IMR-90 (cell line): ENCODE measurements around the gene C3orf52. TPM values are rescaled to one million over a fixed set of nuclear protein-coding genes. Genes with fewer than 3 reads are reported as not detected.

Experiments used
- ATAC-seq: fragments of 200-7000 bp; cut with Tn5 transposase; 2 replicates; pipeline ENCODE4 v1.9.1; 2020; ENCODE audit warnings: low read depth, mild to moderate bottlenecking, moderate library complexity
- BruUV-seq: library from RNA; stranded (reverse); fragments of 400-500 nt; replicated peaks from 2 replicates; lab custom pipeline; 2021; lab: Mats Ljungman, UMichigan
- CTCF ChIA-PET: fragments of 300-600 bp; formaldehyde crosslinking; extraction: SDS; loops from one replicate; lab custom pipeline; 2021; ENCODE audit warnings: antibody characterized with exemption; lab: Yijun Ruan, JAX
- POLR2A ChIA-PET: fragments of 300-600 bp; sonication (Branson Sonifier 250); formaldehyde crosslinking; loops from one replicate; lab custom pipeline; 2022; ENCODE audit warnings: antibody characterized with exemption; ENCODE audit not compliant: unreplicated experiment; lab: Charles Lee
- DNase-seq: peaks from one replicate; pipeline ENCODE4 v3.0.0; 2013
- H2AFZ ChIP-seq: replicated peaks from 2 replicates; pipeline ENCODE3; 2013; ENCODE audit warnings: low read length, mild to moderate bottlenecking; ENCODE audit not compliant: poor library complexity
- H2AK5ac ChIP-seq: 2 replicates; pipeline ENCODE4 v1.6.1; 2013; ENCODE audit warnings: low read depth, low read length, inconsistent platforms
- H2AK9ac ChIP-seq: replicated peaks from 2 replicates; pipeline ENCODE3; 2013; ENCODE audit warnings: mild to moderate bottlenecking, low read depth, low read length, moderate library complexity; ENCODE audit not compliant: poor library complexity
- H2BK120ac ChIP-seq: 2 replicates; pipeline ENCODE4 v1.6.1; 2013; ENCODE audit warnings: low read depth, low read length, inconsistent platforms
- H2BK15ac ChIP-seq: 3 replicates; pipeline ENCODE4 v1.6.1; 2013; ENCODE audit warnings: low read depth, low read length, inconsistent platforms
- H2BK20ac ChIP-seq: 2 replicates; pipeline ENCODE4 v1.6.1; 2013; ENCODE audit warnings: low read depth, mild to moderate bottlenecking, inconsistent platforms, low read length, moderate library complexity
- H2BK5ac ChIP-seq: 2 replicates; pipeline ENCODE4 v1.6.1; 2013; ENCODE audit warnings: mild to moderate bottlenecking, low read depth, low read length, inconsistent platforms; ENCODE audit not compliant: poor library complexity, severe bottlenecking
- H3K14ac ChIP-seq: replicated peaks from 2 replicates; pipeline ENCODE4 v1.6.1; 2013; ENCODE audit warnings: low read depth, low read length, inconsistent platforms
- H3K18ac ChIP-seq: 2 replicates; pipeline ENCODE4 v1.6.1; 2013; ENCODE audit warnings: low read depth, low read length, control low read depth
- H3K23ac ChIP-seq: 2 replicates; pipeline ENCODE4 v1.6.1; 2013; ENCODE audit warnings: low read depth, low read length, inconsistent platforms
- H3K27ac ChIP-seq: 2 replicates; pipeline ENCODE4 v1.5.1; 2013; ENCODE audit warnings: mild to moderate bottlenecking, control low read depth, low read length; ENCODE audit not compliant: insufficient read depth
- H3K27me3 ChIP-seq: 2 replicates; pipeline ENCODE4 v1.6.1; 2013; ENCODE audit warnings: low read length; ENCODE audit not compliant: control insufficient read depth, insufficient read depth
- H3K36me3 ChIP-seq: 2 replicates; pipeline ENCODE4 v1.6.1; 2013; ENCODE audit warnings: low read length, mixed read lengths; ENCODE audit not compliant: control insufficient read depth, insufficient read depth
- H3K4ac ChIP-seq: 2 replicates; pipeline ENCODE4 v1.6.1; 2013; ENCODE audit warnings: low read depth, low read length, inconsistent platforms
- H3K4me1 ChIP-seq: 2 replicates; pipeline ENCODE4 v1.6.1; 2013; ENCODE audit warnings: low read length, mixed read lengths; ENCODE audit not compliant: control insufficient read depth, insufficient read depth
- H3K4me2 ChIP-seq: 2 replicates; pipeline ENCODE4 v1.6.1; 2013; ENCODE audit warnings: low read depth, mild to moderate bottlenecking, control low read depth, low read length, moderate library complexity
- H3K4me3 ChIP-seq: 2 replicates; pipeline ENCODE4 v1.5.1; 2013; ENCODE audit warnings: low read depth, mild to moderate bottlenecking, control low read depth, low read length, moderate library complexity; ENCODE audit not compliant: insufficient read depth
- H3K56ac ChIP-seq: 2 replicates; pipeline ENCODE4 v1.6.1; 2013; ENCODE audit warnings: low read length, inconsistent platforms; ENCODE audit not compliant: insufficient read depth; ENCODE audit errors: extremely low read depth
- H3K79me1 ChIP-seq, 2 experiments: 2 replicates each; pipeline ENCODE4 v1.6.1; 2013; ENCODE audit warnings: low read length in 2 of 2, inconsistent platforms in 1 of 2, low read depth in 1 of 2
- H3K9ac ChIP-seq: 2 replicates; pipeline ENCODE4 v1.6.1; 2013; ENCODE audit warnings: low read depth, low read length, control low read depth
- H3K9me1 ChIP-seq: 2 replicates; pipeline ENCODE4 v1.6.1; 2013; ENCODE audit warnings: low read length, inconsistent platforms; ENCODE audit not compliant: insufficient read depth
- H3K9me3 ChIP-seq: 2 replicates; pipeline ENCODE4 v1.6.1; 2013; ENCODE audit warnings: low read length; ENCODE audit not compliant: control insufficient read depth, insufficient read depth
- H4K20me1 ChIP-seq: 2 replicates; pipeline ENCODE4 v1.6.1; 2013; ENCODE audit warnings: low read length, inconsistent platforms; ENCODE audit not compliant: insufficient read depth
- H4K5ac ChIP-seq: 2 replicates; pipeline ENCODE4 v1.6.1; 2013; ENCODE audit warnings: mild to moderate bottlenecking, low read depth, low read length, control low read depth
- H4K8ac ChIP-seq, 2 experiments: 2 replicates each; pipeline ENCODE4 v1.6.1; 2013; ENCODE audit warnings: low read depth in 2 of 2, low read length in 2 of 2, control low read depth in 1 of 2, inconsistent platforms in 1 of 2
- H4K91ac ChIP-seq: 2 replicates; pipeline ENCODE4 v1.6.1; 2013; ENCODE audit warnings: low read depth, low read length, inconsistent platforms; ENCODE audit not compliant: insufficient read depth
- BHLHE40 ChIP-seq: fragments of 150-350 bp; IDR thresholded peaks from 2 replicates; pipeline ENCODE4 v1.6.1; 2016; ENCODE audit warnings: mild to moderate bottlenecking, low read depth, low read length
- CEBPB ChIP-seq: IDR thresholded peaks from 2 replicates; pipeline ENCODE4 v1.6.1; 2012; ENCODE audit warnings: low read depth, low read length, improper control_type of control experiment
- CHD1 ChIP-seq: IDR thresholded peaks from 2 replicates; pipeline ENCODE4 v1.6.1; 2012; ENCODE audit warnings: low read depth, low read length, improper control_type of control experiment
- FOS ChIP-seq: fragments of 150-350 bp; IDR thresholded peaks from 2 replicates; pipeline ENCODE4 v1.6.1; 2016; ENCODE audit warnings: low read depth, low read length
- MAFK ChIP-seq: IDR thresholded peaks from 2 replicates; pipeline ENCODE4 v1.6.1; 2012; ENCODE audit warnings: low read depth, low read length, improper control_type of control experiment
- MAZ ChIP-seq: IDR thresholded peaks from 2 replicates; pipeline ENCODE4 v1.6.1; 2012; ENCODE audit warnings: low read depth, mild to moderate bottlenecking, low read length, improper control_type of control experiment, moderate library complexity, borderline replicate concordance
- MXI1 ChIP-seq: IDR thresholded peaks from 2 replicates; pipeline ENCODE4 v1.6.1; 2012; ENCODE audit warnings: low read depth, mild to moderate bottlenecking, low read length, moderate library complexity, borderline replicate concordance
- NFE2L2 ChIP-seq: fragments of 150-350 bp; IDR thresholded peaks from 2 replicates; pipeline ENCODE4 v1.6.1; 2016; ENCODE audit warnings: low read depth, mild to moderate bottlenecking, low read length
- POLR2A ChIP-seq: IDR thresholded peaks from 2 replicates; pipeline ENCODE4 v1.6.1; 2012; ENCODE audit warnings: mild to moderate bottlenecking, low read depth, low read length
- RAD21 ChIP-seq: IDR thresholded peaks from 2 replicates; pipeline ENCODE4 v1.6.1; 2012; ENCODE audit warnings: low read length, improper control_type of control experiment
- RCOR1 ChIP-seq: IDR thresholded peaks from 2 replicates; pipeline ENCODE4 v1.6.1; 2012; ENCODE audit warnings: mild to moderate bottlenecking, low read length, improper control_type of control experiment; ENCODE audit not compliant: insufficient replicate concordance
- RFX5 ChIP-seq: IDR thresholded peaks from 2 replicates; pipeline ENCODE4 v1.8.0; 2012; ENCODE audit warnings: low read depth, mild to moderate bottlenecking, low read length, moderate library complexity
- SMC3 ChIP-seq: fragments of 150-350 bp; IDR thresholded peaks from 2 replicates; pipeline ENCODE4 v1.6.1; 2016; ENCODE audit warnings: low read depth, mild to moderate bottlenecking, antibody characterized with exemption, low read length, moderate library complexity
- WGBS, 2 experiments: methylation state at CpG; one replicate each; pipeline versions ENCODE4 v1.1.5 to v1.1.7; 2013; ENCODE audit warnings: missing lambda C conversion rate in 2 of 2; ENCODE audit not compliant: insufficient read length in 1 of 2; ENCODE audit errors: extremely low coverage in 2 of 2; 5-methylcytosine and 5-hydroxymethylcytosine counted together
- dilution Hi-C: fragments of 300-500 bp; cut with HindIII; formaldehyde crosslinking; loops from one replicate; pipeline ENCODE4 v1.14.3; 2018; ENCODE audit warnings: low sequenced_read_pairs; ENCODE audit not compliant: unreplicated experiment
- in situ Hi-C: fragments of 300-500 bp; cut with MboI; formaldehyde crosslinking; loops from 3 replicates; pipeline ENCODE4 v1.14.3; 2019; ENCODE audit warnings: low sequenced_read_pairs, inconsistent platforms, mixed read lengths
- intact Hi-C: fragments of 100-400 bp; cut with micrococcal nuclease; formaldehyde crosslinking; loops from 2 replicates; pipeline ENCODE4 v1.10.0; 2022
- polyA plus RNA-seq, 3 experiments: library from polyadenylated mRNA; depleted of rRNA; stranded (reverse); fragments of >200 nt; gene quantifications; 2 replicates each; pipeline ENCODE4 v1.2.3, GENCODE V29; 2012; ENCODE audit warnings: low replicate concordance in 1 of 3
- total RNA-seq: library from RNA; depleted of rRNA; stranded (reverse); fragments of >200 nt; gene quantifications from 2 replicates; pipeline ENCODE4 v1.2.3, GENCODE V29; 2012
- TF ChIP-seq, protein P1 (sequence below): fragments of 150-350 bp; IDR thresholded peaks from 2 replicates; pipeline ENCODE4 v1.6.1; 2017; ENCODE audit warnings: mild to moderate bottlenecking, antibody characterized with exemption, low read length, low read depth
- TF ChIP-seq, protein P2 (sequence below): conservative IDR thresholded peaks from 2 replicates; pipeline ENCODE4 v1.5.1; 2012; ENCODE audit warnings: mild to moderate bottlenecking, low read depth, low read length, improper control_type of control experiment
- TF ChIP-seq, protein P3 (sequence below): fragments of 150-350 bp; IDR thresholded peaks from 2 replicates; pipeline ENCODE4 v1.6.1; 2016; ENCODE audit warnings: low read depth, mild to moderate bottlenecking, low read length, moderate library complexity, borderline replicate concordance

C3orf52 gene
- total and polyA plus RNA-seq, 2 of the 4 experiments (the other 2 are of a cell fraction) = 7.5 to 12.5 TPM

DNA sequence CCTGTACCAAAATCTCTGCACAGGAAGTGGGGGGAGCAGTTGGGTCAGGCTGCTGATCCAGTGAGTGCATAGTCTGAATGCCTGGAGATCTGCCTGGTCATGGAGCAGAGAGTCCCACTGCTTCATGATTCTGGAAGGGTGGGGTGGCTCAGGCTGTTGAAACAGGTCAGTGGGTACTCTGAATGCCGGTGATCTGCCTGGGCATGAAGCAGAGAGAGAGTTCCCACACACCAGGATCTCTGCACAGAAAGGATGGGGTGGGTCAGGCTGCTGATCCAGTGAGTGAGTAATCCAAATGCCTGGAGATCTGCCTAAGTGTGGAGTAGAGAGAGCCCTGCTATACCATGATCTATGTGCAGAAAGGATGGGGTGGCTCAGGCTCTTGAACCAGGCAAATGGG is 62.9 kb downstream of the C3orf52 start:
- CTCF ChIA-PET = no interaction called here
- BruUV-seq = no TSS peak
- POLR2A ChIA-PET = no interaction called here

More for the DNA sequence above, 62.9 kb downstream of the C3orf52 start:
- no peaks in the 10 kb centered on the region for H3K4me1 ChIP-seq
- no CpG with 5 or more reads among the region's 1 CpG for WGBS, 2 experiments
- DNase-seq (no peak), ATAC-seq (no peak)
- H3K9ac ChIP-seq = no peak overlapping the region
- TF ChIP-seq, protein P1, sequence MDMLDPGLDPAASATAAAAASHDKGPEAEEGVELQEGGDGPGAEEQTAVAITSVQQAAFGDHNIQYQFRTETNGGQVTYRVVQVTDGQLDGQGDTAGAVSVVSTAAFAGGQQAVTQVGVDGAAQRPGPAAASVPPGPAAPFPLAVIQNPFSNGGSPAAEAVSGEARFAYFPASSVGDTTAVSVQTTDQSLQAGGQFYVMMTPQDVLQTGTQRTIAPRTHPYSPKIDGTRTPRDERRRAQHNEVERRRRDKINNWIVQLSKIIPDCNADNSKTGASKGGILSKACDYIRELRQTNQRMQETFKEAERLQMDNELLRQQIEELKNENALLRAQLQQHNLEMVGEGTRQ = no peak
- TF ChIP-seq CEBPB (no peak), NFE2L2 (no peak), FOS (no peak), POLR2A (no peak), MAFK (no peak), MXI1 (no peak), RAD21 (no peak), RFX5 (no peak), SMC3 (no peak), MAZ (no peak), CHD1 (no peak), RCOR1 (no peak), BHLHE40 (no peak)
- TF ChIP-seq, protein P2, sequence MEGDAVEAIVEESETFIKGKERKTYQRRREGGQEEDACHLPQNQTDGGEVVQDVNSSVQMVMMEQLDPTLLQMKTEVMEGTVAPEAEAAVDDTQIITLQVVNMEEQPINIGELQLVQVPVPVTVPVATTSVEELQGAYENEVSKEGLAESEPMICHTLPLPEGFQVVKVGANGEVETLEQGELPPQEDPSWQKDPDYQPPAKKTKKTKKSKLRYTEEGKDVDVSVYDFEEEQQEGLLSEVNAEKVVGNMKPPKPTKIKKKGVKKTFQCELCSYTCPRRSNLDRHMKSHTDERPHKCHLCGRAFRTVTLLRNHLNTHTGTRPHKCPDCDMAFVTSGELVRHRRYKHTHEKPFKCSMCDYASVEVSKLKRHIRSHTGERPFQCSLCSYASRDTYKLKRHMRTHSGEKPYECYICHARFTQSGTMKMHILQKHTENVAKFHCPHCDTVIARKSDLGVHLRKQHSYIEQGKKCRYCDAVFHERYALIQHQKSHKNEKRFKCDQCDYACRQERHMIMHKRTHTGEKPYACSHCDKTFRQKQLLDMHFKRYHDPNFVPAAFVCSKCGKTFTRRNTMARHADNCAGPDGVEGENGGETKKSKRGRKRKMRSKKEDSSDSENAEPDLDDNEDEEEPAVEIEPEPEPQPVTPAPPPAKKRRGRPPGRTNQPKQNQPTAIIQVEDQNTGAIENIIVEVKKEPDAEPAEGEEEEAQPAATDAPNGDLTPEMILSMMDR = no peak
- TF ChIP-seq, protein P3, sequence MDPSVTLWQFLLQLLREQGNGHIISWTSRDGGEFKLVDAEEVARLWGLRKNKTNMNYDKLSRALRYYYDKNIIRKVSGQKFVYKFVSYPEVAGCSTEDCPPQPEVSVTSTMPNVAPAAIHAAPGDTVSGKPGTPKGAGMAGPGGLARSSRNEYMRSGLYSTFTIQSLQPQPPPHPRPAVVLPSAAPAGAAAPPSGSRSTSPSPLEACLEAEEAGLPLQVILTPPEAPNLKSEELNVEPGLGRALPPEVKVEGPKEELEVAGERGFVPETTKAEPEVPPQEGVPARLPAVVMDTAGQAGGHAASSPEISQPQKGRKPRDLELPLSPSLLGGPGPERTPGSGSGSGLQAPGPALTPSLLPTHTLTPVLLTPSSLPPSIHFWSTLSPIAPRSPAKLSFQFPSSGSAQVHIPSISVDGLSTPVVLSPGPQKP = no peak
- dilution Hi-C loops (no loop called here), in situ Hi-C loops (loop anchor here (25.0 kb wide), 1 partner anchor 363 kb away; no protein-coding TSS in a partner anchor), intact Hi-C loops (no loop called here)
- H4K8ac ChIP-seq = no peak overlapping the region
- no peak overlapping the region for H3K56ac ChIP-seq
- H2AFZ ChIP-seq = no peak overlapping the region
- H3K9me3 ChIP-seq = peaks cover 5% of the 10 kb centered on the region; the same call in 1 of the 2 replicates
- H4K91ac ChIP-seq = no peak overlapping the region
- H3K36me3 ChIP-seq = no peaks in the 10 kb centered on the region
- H3K18ac ChIP-seq = no peak overlapping the region
- H3K4me2 ChIP-seq = no peak overlapping the region
- H2AK5ac ChIP-seq = no peak overlapping the region
- H3K9me1 ChIP-seq = no peaks in the 10 kb centered on the region
- no peaks in the 10 kb centered on the region for H3K27me3 ChIP-seq
- no peak overlapping the region for H3K27ac ChIP-seq
- no peak overlapping the region for H4K5ac ChIP-seq
- no peak overlapping the region for H2BK5ac ChIP-seq
- H3K4ac ChIP-seq = no peak overlapping the region
- H2BK120ac ChIP-seq = no peak overlapping the region
- no peak overlapping the region for H3K23ac ChIP-seq
- no peaks in the 10 kb centered on the region for H3K79me1 ChIP-seq
- H2BK15ac ChIP-seq = no peak overlapping the region
- H2AK9ac ChIP-seq = no peak overlapping the region
- H3K4me3 ChIP-seq = no peak overlapping the region
- no peak overlapping the region for H3K14ac ChIP-seq
- H4K20me1 ChIP-seq = no peaks in the 10 kb centered on the region
- no peak overlapping the region for H2BK20ac ChIP-seq
